ENCODE data around the gene TSC1. TPM values are rescaled to one million over a fixed set of nuclear protein-coding genes. Genes with fewer than 3 reads are reported as not detected.

TSC1 gene
- total RNA-seq, 4 donors from 2014 or later = 36.4 to 155 (median 46.6) TPM

DNA sequence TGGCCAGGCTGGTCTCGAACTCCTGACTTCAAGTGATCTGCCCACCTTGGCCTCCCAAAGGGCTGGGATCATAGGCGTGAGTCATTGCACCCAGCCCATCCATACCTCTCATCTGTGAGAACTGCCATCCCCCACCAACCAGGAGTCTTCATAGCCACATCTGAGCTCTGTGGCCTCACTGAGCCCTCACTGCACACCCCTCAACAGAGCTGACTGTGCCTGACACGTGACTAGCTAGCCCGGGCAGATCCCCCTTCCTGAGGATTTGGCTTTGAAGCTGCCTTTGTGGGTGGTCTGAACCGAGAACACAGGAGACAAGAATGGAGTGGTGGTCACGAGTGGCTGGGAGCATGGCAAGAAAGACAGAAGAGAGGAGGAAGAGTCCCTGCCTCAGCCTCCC lies 81.9 kb downstream of the TSC1 start:
- peaks cover 20% of the 10 kb centered on the region for H3K4me1 ChIP-seq
- 75% methylated on average over 6 of the region's 6 CpGs for WGBS
- no peak overlapping the region for H3K4me3 ChIP-seq
- no peak overlapping the region for H3K27ac ChIP-seq
- H3K9me3 ChIP-seq = no peaks in the 10 kb centered on the region
- H3K27me3 ChIP-seq = no peaks in the 10 kb centered on the region
- no peak for DNase-seq (ENCODE audit: low spot score in 2 of 2)
- TF ChIP-seq EP300 (IDR thresholded peaks at IDR 0.05) (no peak), POLR2A (IDR thresholded peaks at IDR 0.05) (no peak)
- TF ChIP-seq, protein P1, sequence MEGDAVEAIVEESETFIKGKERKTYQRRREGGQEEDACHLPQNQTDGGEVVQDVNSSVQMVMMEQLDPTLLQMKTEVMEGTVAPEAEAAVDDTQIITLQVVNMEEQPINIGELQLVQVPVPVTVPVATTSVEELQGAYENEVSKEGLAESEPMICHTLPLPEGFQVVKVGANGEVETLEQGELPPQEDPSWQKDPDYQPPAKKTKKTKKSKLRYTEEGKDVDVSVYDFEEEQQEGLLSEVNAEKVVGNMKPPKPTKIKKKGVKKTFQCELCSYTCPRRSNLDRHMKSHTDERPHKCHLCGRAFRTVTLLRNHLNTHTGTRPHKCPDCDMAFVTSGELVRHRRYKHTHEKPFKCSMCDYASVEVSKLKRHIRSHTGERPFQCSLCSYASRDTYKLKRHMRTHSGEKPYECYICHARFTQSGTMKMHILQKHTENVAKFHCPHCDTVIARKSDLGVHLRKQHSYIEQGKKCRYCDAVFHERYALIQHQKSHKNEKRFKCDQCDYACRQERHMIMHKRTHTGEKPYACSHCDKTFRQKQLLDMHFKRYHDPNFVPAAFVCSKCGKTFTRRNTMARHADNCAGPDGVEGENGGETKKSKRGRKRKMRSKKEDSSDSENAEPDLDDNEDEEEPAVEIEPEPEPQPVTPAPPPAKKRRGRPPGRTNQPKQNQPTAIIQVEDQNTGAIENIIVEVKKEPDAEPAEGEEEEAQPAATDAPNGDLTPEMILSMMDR (IDR thresholded peaks at IDR 0.05) = no peak
- no peaks in the 10 kb centered on the region for H3K36me3 ChIP-seq

DNA sequence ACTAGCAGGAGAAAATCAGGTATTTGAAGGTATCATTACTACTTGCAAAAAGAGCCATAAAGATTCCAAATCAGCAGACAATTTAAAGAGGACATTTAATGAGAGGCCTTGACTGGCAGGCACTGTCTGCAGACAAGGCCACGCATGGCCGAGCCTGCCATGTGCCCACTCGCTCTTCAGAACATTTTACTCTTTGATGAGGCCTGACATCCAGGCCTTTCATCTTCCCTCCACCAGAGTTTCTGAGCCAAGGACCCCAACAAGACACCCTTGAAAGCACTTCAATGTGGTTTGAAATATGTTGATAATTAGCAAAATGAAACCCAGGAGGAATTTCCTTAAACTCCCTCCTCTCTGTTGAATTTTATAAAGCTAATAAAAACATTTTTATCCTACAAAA lies 82.8 kb downstream of the TSC1 start:
- WGBS = 92% methylated on average over 3 of the region's 3 CpGs
- DNase-seq (ENCODE audit: low spot score in 2 of 2) = no peak

DNA sequence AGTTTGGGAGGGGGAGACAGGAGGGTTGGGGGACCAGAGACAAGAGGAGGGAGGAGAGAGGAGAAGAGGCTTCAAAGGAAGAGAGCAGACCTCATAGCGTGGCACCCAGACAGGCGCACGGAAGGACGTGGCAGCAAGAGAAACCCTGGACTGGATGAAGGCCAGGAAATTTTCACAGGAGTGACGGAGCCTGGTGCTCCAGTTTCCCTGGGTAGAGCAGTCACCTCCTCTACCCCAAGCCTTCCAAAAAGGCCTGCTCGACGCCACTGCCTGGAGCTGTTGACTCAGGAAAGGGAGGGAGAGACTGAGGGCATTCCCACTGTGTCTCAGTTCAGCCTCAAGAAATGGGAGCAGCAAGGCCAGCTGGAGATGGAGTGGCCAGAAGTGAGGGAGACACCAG lies 85.7 kb downstream of the TSC1 start:
- WGBS = 62% methylated on average over 7 of the region's 7 CpGs
- Histone ChIP-seq H3K4me1 (peaks cover 23% of the 10 kb centered on the region), H3K9me3 (no peaks in the 10 kb centered on the region), H3K36me3 (no peaks in the 10 kb centered on the region), H3K4me3 (no peak overlapping the region), H3K27ac (no peak overlapping the region), H3K27me3 (no peaks in the 10 kb centered on the region)
- TF ChIP-seq POLR2A (IDR thresholded peaks at IDR 0.05) (no peak), POLR2AphosphoS5 (IDR thresholded peaks at IDR 0.05) (no peak), EP300 (IDR thresholded peaks at IDR 0.05) (no peak)
- TF ChIP-seq, protein P1 (IDR thresholded peaks at IDR 0.05) = no peak
- DNase-seq (ENCODE audit: low spot score in 2 of 2) = no peak

More for the DNA sequence above, 82.8 kb downstream of the TSC1 start:
- Histone ChIP-seq H3K27ac (no peak overlapping the region), H3K4me3 (no peak overlapping the region), H3K27me3 (no peaks in the 10 kb centered on the region), H3K9me3 (no peaks in the 10 kb centered on the region), H3K36me3 (no peaks in the 10 kb centered on the region), H3K4me1 (peaks cover 28% of the 10 kb centered on the region)
- no peak for TF ChIP-seq EP300 (IDR thresholded peaks at IDR 0.05)
- TF ChIP-seq, protein P1 (IDR thresholded peaks at IDR 0.05) = no peak
- no peak for TF ChIP-seq POLR2AphosphoS5 (IDR thresholded peaks at IDR 0.05)
- TF ChIP-seq POLR2A (IDR thresholded peaks at IDR 0.05) = no peak

DNA sequence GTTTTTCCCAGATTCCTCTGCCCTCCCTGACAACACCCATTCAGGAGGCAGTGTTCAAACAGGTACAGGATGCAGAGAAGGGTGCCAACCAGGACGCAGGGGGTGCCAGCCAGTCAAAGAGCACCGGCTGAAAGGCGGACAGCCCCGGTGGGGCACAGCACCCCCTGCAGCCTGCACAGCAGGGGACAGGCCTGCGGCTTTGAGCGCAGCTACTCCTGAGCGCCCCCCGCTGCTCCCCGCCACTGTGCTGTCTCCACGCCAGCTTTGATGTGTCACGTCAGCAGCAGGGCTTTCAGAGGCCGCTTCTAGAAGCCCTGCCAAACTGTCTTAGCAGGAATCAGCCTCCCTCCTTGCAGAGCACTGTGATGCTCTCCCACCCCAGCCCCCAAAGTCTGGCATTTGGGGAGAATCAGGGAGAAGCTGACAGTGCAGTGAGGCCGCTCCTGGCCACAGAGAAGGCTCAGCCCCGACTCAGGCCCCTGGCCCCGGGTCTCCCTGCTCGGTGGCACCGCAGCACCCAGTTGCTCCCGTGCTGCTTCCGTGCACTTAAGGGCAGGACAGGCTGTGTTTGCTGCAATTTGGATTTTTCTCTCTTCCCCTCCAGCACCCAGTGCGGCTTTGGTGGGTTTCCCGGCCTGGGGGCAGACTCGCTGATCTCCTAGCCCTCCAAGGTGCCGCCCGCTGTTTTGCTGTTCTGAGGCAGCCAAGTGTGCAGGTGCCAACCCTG lies 86.6 kb downstream of the TSC1 start:
- H3K27ac ChIP-seq = peak overlapping the region; percentile 51
- H3K36me3 ChIP-seq = no peaks in the 10 kb centered on the region
- H3K27me3 ChIP-seq = no peaks in the 10 kb centered on the region
- H3K9me3 ChIP-seq = no peaks in the 10 kb centered on the region
- no peak for DNase-seq (ENCODE audit: low spot score in 2 of 2)
- H3K4me1 ChIP-seq = peaks cover 23% of the 10 kb centered on the region
- WGBS = 54% methylated on average over 16 of the region's 24 CpGs
- H3K4me3 ChIP-seq = no peak overlapping the region
- TF ChIP-seq EP300 (IDR thresholded peaks at IDR 0.05) (no peak), POLR2A (IDR thresholded peaks at IDR 0.05) (no peak)
- TF ChIP-seq, protein P1 (IDR thresholded peaks at IDR 0.05) = peak in 1 of 2 donors; percentile 5

DNA sequence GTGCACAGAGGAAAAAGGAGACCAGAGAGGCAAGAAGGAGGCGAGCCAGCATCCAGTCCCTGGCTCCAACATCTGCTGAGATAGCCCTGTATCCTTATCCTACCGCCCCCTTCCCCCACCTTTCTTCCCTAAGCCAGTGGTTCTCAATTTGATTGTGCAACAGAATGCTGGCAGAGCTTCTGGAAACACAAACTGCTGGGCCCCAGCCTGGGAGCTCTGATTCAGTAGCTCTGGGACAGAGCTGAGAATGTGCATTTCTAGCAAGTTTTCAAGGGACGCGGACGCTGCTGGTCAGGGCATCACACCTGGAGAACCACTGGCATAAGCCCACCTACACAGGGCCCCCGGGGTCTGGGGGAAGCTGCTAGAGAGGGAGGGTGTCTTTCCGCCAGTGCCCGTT lies 87.4 kb downstream of the TSC1 start:
- peak overlapping the region; percentile 51 for H3K27ac ChIP-seq
- H3K27me3 ChIP-seq = no peaks in the 10 kb centered on the region
- 36% methylated on average over 7 of the region's 8 CpGs for WGBS
- DNase-seq (ENCODE audit: low spot score in 2 of 2) = peak in 1 of 2 donors; percentile 63
- no peaks in the 10 kb centered on the region for H3K36me3 ChIP-seq
- no peak overlapping the region for H3K4me3 ChIP-seq
- H3K4me1 ChIP-seq = peaks cover 23% of the 10 kb centered on the region
- TF ChIP-seq POLR2AphosphoS5 (IDR thresholded peaks at IDR 0.05) (no peak), EP300 (IDR thresholded peaks at IDR 0.05) (no peak), POLR2A (IDR thresholded peaks at IDR 0.05) (no peak)
- TF ChIP-seq, protein P1 (IDR thresholded peaks at IDR 0.05) = no peak
- no peaks in the 10 kb centered on the region for H3K9me3 ChIP-seq

Data from suprapubic skin (tissue), 4 donors.